IMR-90 (cell line): ENCODE data around the gene FOLR2.

Source experiments
- CEBPB ChIP-seq: IDR thresholded peaks from 2 replicates; pipeline ENCODE4 v1.6.1; 2012; ENCODE audit warnings: low read depth, low read length, improper control_type of control experiment
- CTCF ChIP-seq: conservative IDR thresholded peaks from 2 replicates; pipeline ENCODE4 v1.5.1; 2012; ENCODE audit warnings: mild to moderate bottlenecking, low read depth, low read length, improper control_type of control experiment
- MAFK ChIP-seq: IDR thresholded peaks from 2 replicates; pipeline ENCODE4 v1.6.1; 2012; ENCODE audit warnings: low read depth, low read length, improper control_type of control experiment
- MAZ ChIP-seq: IDR thresholded peaks from 2 replicates; pipeline ENCODE4 v1.6.1; 2012; ENCODE audit warnings: low read depth, mild to moderate bottlenecking, low read length, improper control_type of control experiment, moderate library complexity, borderline replicate concordance
- MXI1 ChIP-seq: IDR thresholded peaks from 2 replicates; pipeline ENCODE4 v1.6.1; 2012; ENCODE audit warnings: low read depth, mild to moderate bottlenecking, low read length, moderate library complexity, borderline replicate concordance
- POLR2A ChIP-seq: IDR thresholded peaks from 2 replicates; pipeline ENCODE4 v1.6.1; 2012; ENCODE audit warnings: mild to moderate bottlenecking, low read depth, low read length
- RAD21 ChIP-seq: IDR thresholded peaks from 2 replicates; pipeline ENCODE4 v1.6.1; 2012; ENCODE audit warnings: low read length, improper control_type of control experiment
- SMC3 ChIP-seq: fragments of 150-350 bp; IDR thresholded peaks from 2 replicates; pipeline ENCODE4 v1.6.1; 2016; ENCODE audit warnings: low read depth, mild to moderate bottlenecking, antibody characterized with exemption, low read length, moderate library complexity
- TF ChIP-seq, protein P1 (sequence below): fragments of 150-350 bp; IDR thresholded peaks from 2 replicates; pipeline ENCODE4 v1.6.1; 2017; ENCODE audit warnings: mild to moderate bottlenecking, antibody characterized with exemption, low read length, low read depth

DNA sequence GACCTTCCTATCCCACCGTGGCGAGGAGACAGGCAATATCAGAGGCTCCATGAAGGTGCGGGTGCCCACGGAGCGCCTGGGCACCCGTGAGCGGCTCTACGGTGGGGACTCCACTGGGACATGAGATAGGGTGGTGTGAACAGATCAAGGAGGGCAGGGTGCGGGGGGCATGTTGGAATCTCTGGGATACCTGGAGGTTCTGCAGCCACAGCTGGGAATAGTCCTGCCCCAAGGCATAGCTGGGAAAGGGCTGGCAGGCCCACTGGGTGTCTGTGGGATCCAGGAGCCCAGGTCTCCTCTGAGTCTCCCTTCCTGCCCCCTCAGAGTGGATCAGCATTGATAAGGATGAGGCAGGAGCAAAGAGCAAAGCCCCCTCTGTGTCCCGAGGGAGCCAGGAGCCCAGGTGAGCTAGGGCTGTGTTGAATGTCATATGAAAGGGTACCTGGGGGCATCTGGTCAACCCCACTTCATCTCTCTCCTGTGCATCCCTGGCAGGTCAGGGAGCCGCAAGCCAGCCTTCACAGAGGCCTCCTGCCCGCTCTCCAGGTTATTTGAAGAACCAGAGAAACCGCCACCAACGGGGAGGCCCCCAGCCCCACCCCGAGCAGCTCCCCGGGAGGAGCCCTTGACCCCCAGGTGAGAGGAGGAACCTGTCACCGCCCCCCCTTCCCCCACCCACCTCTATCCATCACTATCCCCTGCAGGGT lies 18.9 kb downstream of the FOLR2 start:
- no peak for TF ChIP-seq CTCF
- no peak for TF ChIP-seq POLR2A
- no peak for TF ChIP-seq MXI1
- no peak for TF ChIP-seq RAD21
- TF ChIP-seq MAZ: no peak
- TF ChIP-seq, protein P1, sequence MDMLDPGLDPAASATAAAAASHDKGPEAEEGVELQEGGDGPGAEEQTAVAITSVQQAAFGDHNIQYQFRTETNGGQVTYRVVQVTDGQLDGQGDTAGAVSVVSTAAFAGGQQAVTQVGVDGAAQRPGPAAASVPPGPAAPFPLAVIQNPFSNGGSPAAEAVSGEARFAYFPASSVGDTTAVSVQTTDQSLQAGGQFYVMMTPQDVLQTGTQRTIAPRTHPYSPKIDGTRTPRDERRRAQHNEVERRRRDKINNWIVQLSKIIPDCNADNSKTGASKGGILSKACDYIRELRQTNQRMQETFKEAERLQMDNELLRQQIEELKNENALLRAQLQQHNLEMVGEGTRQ: no peak
- TF ChIP-seq MAFK: no peak
- no peak for TF ChIP-seq SMC3
- no peak for TF ChIP-seq CEBPB
